Measurements from ENCODE around the gene GRK1.

The GRK1 gene

DNA sequence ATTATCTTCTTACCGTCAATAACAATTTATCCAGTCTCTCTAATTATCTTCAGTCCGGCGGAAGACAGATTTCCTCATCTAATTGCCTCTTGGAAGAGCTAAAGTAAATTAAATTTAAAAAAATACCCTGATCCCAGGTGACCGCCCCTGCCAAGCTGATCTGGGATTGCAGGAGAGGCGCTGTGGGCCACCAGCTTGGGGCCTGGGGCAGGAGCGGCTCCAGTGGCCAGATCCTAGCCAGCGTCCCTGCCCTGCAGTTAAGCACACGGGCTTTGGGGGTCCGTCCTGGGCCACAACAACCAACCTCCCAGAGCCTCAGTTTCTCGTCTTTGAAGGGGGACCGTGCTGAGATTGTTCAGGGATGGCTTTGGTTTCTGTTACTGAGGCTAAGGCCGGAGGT is 79.7 kb downstream of the GRK1 start:
- in situ Hi-C loops (cut with MboI; ENCODE audit: low pct_unique_long_range_greater_than_20kb, low sequenced_read_pairs, unreplicated experiment), result no loop called here
- TF ChIP-seq, protein P1, sequence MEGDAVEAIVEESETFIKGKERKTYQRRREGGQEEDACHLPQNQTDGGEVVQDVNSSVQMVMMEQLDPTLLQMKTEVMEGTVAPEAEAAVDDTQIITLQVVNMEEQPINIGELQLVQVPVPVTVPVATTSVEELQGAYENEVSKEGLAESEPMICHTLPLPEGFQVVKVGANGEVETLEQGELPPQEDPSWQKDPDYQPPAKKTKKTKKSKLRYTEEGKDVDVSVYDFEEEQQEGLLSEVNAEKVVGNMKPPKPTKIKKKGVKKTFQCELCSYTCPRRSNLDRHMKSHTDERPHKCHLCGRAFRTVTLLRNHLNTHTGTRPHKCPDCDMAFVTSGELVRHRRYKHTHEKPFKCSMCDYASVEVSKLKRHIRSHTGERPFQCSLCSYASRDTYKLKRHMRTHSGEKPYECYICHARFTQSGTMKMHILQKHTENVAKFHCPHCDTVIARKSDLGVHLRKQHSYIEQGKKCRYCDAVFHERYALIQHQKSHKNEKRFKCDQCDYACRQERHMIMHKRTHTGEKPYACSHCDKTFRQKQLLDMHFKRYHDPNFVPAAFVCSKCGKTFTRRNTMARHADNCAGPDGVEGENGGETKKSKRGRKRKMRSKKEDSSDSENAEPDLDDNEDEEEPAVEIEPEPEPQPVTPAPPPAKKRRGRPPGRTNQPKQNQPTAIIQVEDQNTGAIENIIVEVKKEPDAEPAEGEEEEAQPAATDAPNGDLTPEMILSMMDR (IDR thresholded peaks at IDR 0.05; ENCODE audit: extremely low read depth, insufficient read depth, missing control alignments), result no peak
- no peak for DNase-seq (ENCODE audit: low spot score)

DNA sequence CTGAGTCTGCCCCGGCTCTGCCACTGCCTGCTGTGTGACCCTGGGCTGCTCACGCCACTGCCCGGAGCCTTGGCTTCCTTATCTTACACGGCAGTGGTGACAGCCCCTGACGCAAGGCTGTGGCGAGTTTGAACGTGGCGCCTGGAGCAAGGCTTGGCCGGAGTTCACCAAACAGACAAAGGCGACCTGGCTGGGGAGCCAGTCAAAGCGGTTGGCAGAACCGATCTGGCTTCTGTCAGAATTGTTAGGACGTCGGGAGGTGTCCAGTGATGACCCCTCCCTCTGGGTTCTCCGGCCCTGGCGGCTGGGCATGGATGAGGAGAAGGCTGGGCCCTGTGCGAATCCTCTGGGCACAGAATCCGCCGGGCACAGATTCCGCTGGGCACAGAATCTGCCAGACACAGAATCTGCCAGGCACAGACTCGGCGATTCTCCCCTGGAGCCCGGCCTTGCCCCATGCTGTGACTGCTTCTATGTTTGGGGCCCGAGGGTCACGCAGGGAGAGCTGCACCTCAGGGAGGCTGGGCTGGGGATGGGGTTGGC is 80.3 kb downstream of the GRK1 start:
- no peak for DNase-seq (ENCODE audit: low spot score)
- in situ Hi-C loops (cut with MboI; ENCODE audit: low pct_unique_long_range_greater_than_20kb, low sequenced_read_pairs, unreplicated experiment), result no loop called here
- TF ChIP-seq, protein P1 (IDR thresholded peaks at IDR 0.05; ENCODE audit: extremely low read depth, insufficient read depth, missing control alignments), result no peak

DNA sequence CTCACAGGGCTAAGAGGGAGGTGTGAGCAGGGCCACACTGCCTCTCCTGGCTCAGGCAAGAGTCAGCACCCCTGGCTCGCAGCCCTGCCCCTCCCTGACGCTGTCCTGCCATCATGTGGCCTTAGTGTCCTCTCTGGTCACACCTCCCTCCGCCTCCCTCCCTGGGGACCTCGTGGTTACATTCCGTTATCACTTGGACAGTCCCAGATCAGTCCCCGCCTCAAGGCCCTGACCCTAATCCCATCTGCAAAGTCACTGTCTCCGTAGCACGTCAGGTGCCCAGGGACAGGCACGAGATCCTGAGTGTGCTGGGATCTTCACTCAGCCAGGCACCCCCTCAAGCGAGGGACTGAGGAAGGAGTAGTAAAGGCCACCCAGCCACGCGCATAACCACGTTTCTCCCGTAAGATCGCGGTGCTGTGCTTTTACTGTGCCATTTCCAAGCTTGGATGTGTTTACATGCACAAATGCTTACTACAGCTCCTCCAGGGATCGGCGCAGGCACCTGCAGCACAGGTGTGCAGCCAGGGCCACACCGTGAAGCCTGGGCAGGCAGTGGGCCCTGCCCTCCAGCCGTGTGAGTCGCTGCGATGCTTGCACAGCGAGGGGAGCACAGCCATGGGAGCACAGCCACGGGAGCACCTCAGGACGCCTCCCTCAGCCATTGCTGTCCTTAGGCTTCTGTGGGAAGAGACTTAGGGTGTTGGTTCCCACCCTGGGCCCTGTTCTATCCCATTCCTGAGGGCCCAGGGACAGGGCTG is 81.3 kb downstream of the GRK1 start:
- in situ Hi-C loops (cut with MboI; ENCODE audit: low pct_unique_long_range_greater_than_20kb, low sequenced_read_pairs, unreplicated experiment), result no loop called here
- no peak for DNase-seq (ENCODE audit: low spot score)
- TF ChIP-seq, protein P1 (IDR thresholded peaks at IDR 0.05; ENCODE audit: extremely low read depth, insufficient read depth, missing control alignments), result no peak

DNA sequence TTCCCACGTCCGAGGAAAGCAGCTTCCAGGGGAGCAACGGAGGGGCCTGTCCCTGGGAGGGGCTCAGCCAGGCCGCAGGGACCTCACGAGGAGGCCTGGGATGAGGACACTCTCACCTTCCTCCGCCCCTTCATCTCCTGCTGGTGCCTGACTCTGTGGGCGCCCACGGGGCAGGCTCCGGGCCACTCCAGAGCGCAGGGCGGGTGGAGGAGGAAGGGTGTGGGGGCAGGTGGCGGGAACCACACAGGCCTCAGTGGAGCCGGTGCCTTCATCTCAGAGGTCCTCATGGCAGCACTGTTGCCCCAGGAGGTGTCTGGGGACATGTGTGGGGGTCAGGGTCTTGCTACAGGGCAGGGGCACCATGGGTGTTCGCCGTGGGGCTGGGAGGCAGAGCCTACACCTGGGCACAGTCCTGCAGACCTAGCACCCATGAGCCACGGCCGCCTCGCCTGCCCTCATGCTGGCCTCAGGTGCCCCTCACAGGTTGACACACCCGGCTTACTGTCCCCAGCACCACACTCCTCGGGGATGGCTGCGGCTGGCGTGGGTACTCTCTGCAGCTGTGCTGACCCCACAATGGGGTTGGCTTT is 81.9 kb downstream of the GRK1 start:
- no peak for DNase-seq (ENCODE audit: low spot score)
- TF ChIP-seq, protein P1 (IDR thresholded peaks at IDR 0.05; ENCODE audit: extremely low read depth, insufficient read depth, missing control alignments), result no peak
- in situ Hi-C loops (cut with MboI; ENCODE audit: low pct_unique_long_range_greater_than_20kb, low sequenced_read_pairs, unreplicated experiment), result no loop called here

DNA sequence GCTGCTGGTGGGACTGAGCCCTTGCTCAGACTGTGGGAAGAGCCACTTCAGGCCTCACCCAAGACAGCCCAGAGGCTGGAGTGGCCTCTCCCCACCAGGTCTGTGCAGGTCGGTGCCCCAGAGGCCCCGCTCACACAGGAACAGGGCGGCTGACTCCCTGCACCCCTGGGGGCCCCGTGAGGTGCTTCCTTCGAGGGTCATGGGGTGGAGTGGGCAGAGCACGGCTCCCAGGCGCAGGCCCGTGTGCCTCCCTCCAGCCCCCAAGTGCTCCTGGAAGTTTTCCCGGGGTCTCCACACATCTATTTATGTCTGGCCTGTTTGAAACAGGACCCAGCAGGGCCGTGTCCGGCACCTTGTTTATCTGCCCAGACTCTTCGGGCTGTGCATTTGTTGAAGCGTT is 82.5 kb downstream of the GRK1 start:
- TF ChIP-seq, protein P1 (IDR thresholded peaks at IDR 0.05; ENCODE audit: extremely low read depth, insufficient read depth, missing control alignments), result no peak
- in situ Hi-C loops (cut with MboI; ENCODE audit: low pct_unique_long_range_greater_than_20kb, low sequenced_read_pairs, unreplicated experiment), result no loop called here
- no peak for DNase-seq (ENCODE audit: low spot score)

DNA sequence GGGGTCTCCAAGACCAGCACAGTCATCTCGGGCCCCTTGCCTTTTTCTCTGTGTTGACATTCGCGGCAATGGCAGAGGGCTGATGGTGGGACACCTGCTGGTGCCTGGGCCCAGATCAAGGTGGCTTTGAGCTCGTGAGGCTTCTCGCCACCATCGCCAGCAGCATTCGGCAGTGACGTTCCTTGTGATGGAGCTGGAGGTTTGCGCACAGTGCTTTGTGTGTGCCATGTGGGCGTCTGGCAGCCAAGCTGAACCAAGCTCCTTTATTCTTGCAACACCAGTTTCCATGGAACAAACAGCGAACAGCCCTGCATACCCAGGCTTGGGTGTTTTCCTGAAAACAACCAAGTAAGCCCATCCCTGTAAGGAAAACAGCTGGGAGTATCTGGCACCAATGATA is 82.9 kb downstream of the GRK1 start:
- TF ChIP-seq, protein P1 (IDR thresholded peaks at IDR 0.05; ENCODE audit: extremely low read depth, insufficient read depth, missing control alignments), result no peak
- DNase-seq (ENCODE audit: low spot score), result no peak
- in situ Hi-C loops (cut with MboI; ENCODE audit: low pct_unique_long_range_greater_than_20kb, low sequenced_read_pairs, unreplicated experiment), result no loop called here
